ENCODE results near the gene GALNT15. TPM values are rescaled to one million over a fixed set of nuclear protein-coding genes. Genes with fewer than 3 reads are reported as not detected.

Gene GALNT15
- total RNA-seq, 1 donor from 2014 or later = not detected

GRCh38 chr3:16181361-16181760 is 6.9 kb downstream of the GALNT15 start:
- Histone ChIP-seq H3K9ac (no peak overlapping the region), H3K4me3 (no peak overlapping the region), H3K9me3 (ENCODE audit: low read depth) (no peaks in the 10 kb centered on the region), H2AFZ (replicated peaks) (no peak overlapping the region), H4K20me1 (ENCODE audit: low read depth) (no peaks in the 10 kb centered on the region), H3K4me2 (no peak overlapping the region), H3F3A (ENCODE audit: low read depth) (peaks cover 5% of the 10 kb centered on the region), H3K27ac (no peak overlapping the region), H3K36me3 (no peaks in the 10 kb centered on the region), H3K27me3 (peaks cover 5% of the 10 kb centered on the region), H3K79me2 (ENCODE audit: low read depth) (no peaks in the 10 kb centered on the region), H3K4me1 (no peaks in the 10 kb centered on the region)
- no peak for DNase-seq (ENCODE audit: low spot score)
- H3K4me1 Mint-ChIP-seq = peaks cover 31% of the 10 kb centered on the region
- peaks cover 9% of the 10 kb centered on the region for H3K27me3 Mint-ChIP-seq (ENCODE audit: insufficient read depth, low read depth)
- H3K36me3 Mint-ChIP-seq = no peaks in the 10 kb centered on the region
- H3K9me3 Mint-ChIP-seq = no peaks in the 10 kb centered on the region
- H3K4me3 Mint-ChIP-seq = no peak overlapping the region
- H3K27ac Mint-ChIP-seq = no peak overlapping the region
- TF ChIP-seq CTCF (IDR thresholded peaks at IDR 0.05) (no peak), EZH2phosphoT487 (IDR thresholded peaks at IDR 0.05) (no peak), EZH2 (IDR thresholded peaks at IDR 0.05) (no peak)

GRCh38 chr3:16182183-16182582 is 7.7 kb downstream of the GALNT15 start:
- H2AFZ ChIP-seq (replicated peaks) = no peak overlapping the region
- peaks cover 5% of the 10 kb centered on the region for H3F3A ChIP-seq (ENCODE audit: low read depth)
- peaks cover 5% of the 10 kb centered on the region for H3K27me3 ChIP-seq
- DNase-seq (ENCODE audit: low spot score) = no peak
- H3K4me3 Mint-ChIP-seq = no peak overlapping the region
- no peaks in the 10 kb centered on the region for H3K9me3 Mint-ChIP-seq
- no peaks in the 10 kb centered on the region for H3K36me3 Mint-ChIP-seq
- no peak for TF ChIP-seq EZH2 (IDR thresholded peaks at IDR 0.05)
- no peak for TF ChIP-seq CTCF (IDR thresholded peaks at IDR 0.05)
- H3K4me1 Mint-ChIP-seq = peaks cover 31% of the 10 kb centered on the region
- no peak overlapping the region for H3K27ac Mint-ChIP-seq
- H3K4me3 ChIP-seq = no peak overlapping the region
- H3K27me3 Mint-ChIP-seq (ENCODE audit: insufficient read depth, low read depth) = peaks cover 9% of the 10 kb centered on the region
- H3K36me3 ChIP-seq = no peaks in the 10 kb centered on the region
- H3K79me2 ChIP-seq (ENCODE audit: low read depth) = no peaks in the 10 kb centered on the region
- H3K27ac ChIP-seq = no peak overlapping the region
- H3K9me3 ChIP-seq (ENCODE audit: low read depth) = no peaks in the 10 kb centered on the region
- H3K4me2 ChIP-seq = no peak overlapping the region
- H3K9ac ChIP-seq = no peak overlapping the region
- no peaks in the 10 kb centered on the region for H3K4me1 ChIP-seq
- no peaks in the 10 kb centered on the region for H4K20me1 ChIP-seq (ENCODE audit: low read depth)

- Histone ChIP-seq H3K79me2 (ENCODE audit: low read depth) (no peaks in the 10 kb centered on the region), H3K27ac (no peak overlapping the region), H3K36me3 (no peaks in the 10 kb centered on the region), H3K9ac (no peak overlapping the region), H2AFZ (replicated peaks) (no peak overlapping the region), H3F3A (ENCODE audit: low read depth) (peaks cover 5% of the 10 kb centered on the region), H3K4me3 (no peak overlapping the region), H3K4me2 (no peak overlapping the region), H4K20me1 (ENCODE audit: low read depth) (no peaks in the 10 kb centered on the region), H3K9me3 (ENCODE audit: low read depth) (no peaks in the 10 kb centered on the region), H3K4me1 (no peaks in the 10 kb centered on the region), H3K27me3 (peaks cover 4% of the 10 kb centered on the region)
- H3K36me3 Mint-ChIP-seq = no peaks in the 10 kb centered on the region
- DNase-seq (ENCODE audit: low spot score) = no peak
- TF ChIP-seq EZH2 (IDR thresholded peaks at IDR 0.05) = no peak
- TF ChIP-seq EZH2phosphoT487 (IDR thresholded peaks at IDR 0.05) = no peak
- TF ChIP-seq CTCF (IDR thresholded peaks at IDR 0.05) = no peak
- peaks cover 31% of the 10 kb centered on the region for H3K4me1 Mint-ChIP-seq
- peaks cover 6% of the 10 kb centered on the region for H3K27me3 Mint-ChIP-seq (ENCODE audit: insufficient read depth, low read depth)
- H3K4me3 Mint-ChIP-seq = no peak overlapping the region
- H3K27ac Mint-ChIP-seq = no peak overlapping the region
- no peaks in the 10 kb centered on the region for H3K9me3 Mint-ChIP-seq
These were observed 8.1 kb downstream of the GALNT15 start for GRCh38 chr3:16182612-16183011.
